Heart right ventricle (tissue), 16 donors: ENCODE measurements around the gene IPO9. TPM values are rescaled to one million over a fixed set of nuclear protein-coding genes. Genes with fewer than 3 reads are reported as not detected.

Experiments used
- ATAC-seq, 8 donors: fragments of 200-7000 bp; cut with Tn5 transposase; one replicate each; pipeline ENCODE4 v1.9.1; 2020; ENCODE audit warnings: mild to moderate bottlenecking in 8 of 8, moderate library complexity in 8 of 8, moderate number of reproducible peaks in 1 of 8
- DNase-seq, 2 donors: peaks; one replicate each; pipeline ENCODE4 v3.0.0-alpha.2; 2020
- H3K27ac ChIP-seq, 10 donors: fragments of 200-600 bp; sonication (generic) in 2 of 10; one replicate each; pipeline versions ENCODE4 v1.5.0 to v1.8.0; 2020 to 2022; ENCODE audit warnings: mild to moderate bottlenecking in 3 of 10
- H3K27me3 ChIP-seq, 7 donors: fragments of 200-600 bp; one replicate each; pipeline ENCODE4 v1.8.0; 2021 to 2022; ENCODE audit warnings: mild to moderate bottlenecking in 2 of 7
- H3K36me3 ChIP-seq, 9 donors: fragments of 200-600 bp; sonication (generic) in 1 of 9; one replicate each; pipeline versions ENCODE4 v1.5.0 to v1.8.0; 2020 to 2022; ENCODE audit warnings: mild to moderate bottlenecking in 2 of 9
- H3K4me1 ChIP-seq, 9 donors: fragments of 200-600 bp; sonication (generic) in 1 of 9; one replicate each; pipeline versions ENCODE4 v1.5.0 to v1.8.0; 2020 to 2022; ENCODE audit warnings: mild to moderate bottlenecking in 4 of 9
- H3K4me3 ChIP-seq, 10 donors: fragments of 200-600 bp; sonication (generic) in 2 of 10; one replicate each; pipeline versions ENCODE4 v1.5.0 to v1.8.0; 2020 to 2022; ENCODE audit warnings: mild to moderate bottlenecking in 7 of 10, moderate library complexity in 2 of 10
- H3K9me3 ChIP-seq, 11 donors: fragments of 200-600 bp in 10 of 11; sonication (generic) in 2 of 11; one replicate each; pipeline versions ENCODE4 v1.5.0 to v1.8.0; 2013 to 2022; ENCODE audit warnings: mild to moderate bottlenecking in 2 of 11, control low read depth in 1 of 11, moderate library complexity in 1 of 11
- WGBS, 2 donors: extraction: QIAGEN DNeasy Blood & Tissue Kit; methylation state at CpG; one replicate each; pipeline ENCODE4 v1.1.7; 2013; ENCODE audit warnings: inconsistent platforms in 1 of 2; 5-methylcytosine and 5-hydroxymethylcytosine counted together
- intact Hi-C, 10 donors: fragments of 100-400 bp; cut with DNase I; formaldehyde crosslinking; loops; one replicate each; pipeline versions ENCODE4 v1.11.1 to v1.14.2; 2022
- polyA plus RNA-seq, 2 donors: library from polyadenylated mRNA; stranded (reverse); fragments of 200-250 nt; gene quantifications; one replicate each; pipeline ENCODE4 v1.2.3, GENCODE V29; 2013
- total RNA-seq, 10 donors: library from RNA; stranded (reverse); fragmentation: NEBNext Ultra II Directional in 3 of 10; extraction: Animal tissue kit (Norgen Biotek cat#: 25700) in 3 of 10; gene quantifications; one replicate each; pipeline versions ENCODE4 v1.2.1 to v1.2.4, GENCODE V29; 2021 to 2023
- TF ChIP-seq, protein P1 (sequence below), 9 donors: fragments of 200-600 bp; sonication (generic) in 2 of 9; IDR thresholded peaks; one replicate each; pipeline versions ENCODE4 v1.5.0 to v1.8.0; 2021 to 2022; ENCODE audit warnings: antibody characterized with exemption in 9 of 9, mild to moderate bottlenecking in 5 of 9, moderate library complexity in 1 of 9
- donor health status: Arrhythmogenic right ventricular cardiomyopathy.
- donor health status: ischemic (EF 13 %, LVEDD 7.1; RV severe dilation, severe dysfunction).
- donor health status: healthy with polysubstance abuse.
- donor health status: DM: no; HTN: yes; CAD: no.
- donor health status: DM: no; HTN: no; CAD: no.
- donor health status: ischemic (EF 25% LVEDD 6.9; RV normal size, moderate dysfunction).
- donor health status: ischemic (EF 25% LVEDD 5.7; RV mildly dilated, moderate dysfunction).
- donor health status: healthy.
- donor health status: DM: yes; HTN: yes; CAD: no.
- donor health status: Ischemic cardiomyopathy.
- donor health status: ischemic (EF 35%, LVEDD 5.7; RV mildly dilated, moderate dysfunction).
- donor health status: nonischemic (EF 11% LVEDD 7.7; RV severe dilation, severe dysfunction).
- donor health status: DM: yes; HTN: yes; CAD: no.
- donor health status: PGD.
- donor health status: ischemic (EF 29% LVEDD 5.4; RV normal size, mild dysfunction).
- donor health status: nonischemic (EF 23%, LVEDD 6.1; RV moderate dilation, normal function).

IPO9 gene
- total and polyA plus RNA-seq, 12 donors, result 12.0 to 31.4 (median 26.5) TPM

DNA sequence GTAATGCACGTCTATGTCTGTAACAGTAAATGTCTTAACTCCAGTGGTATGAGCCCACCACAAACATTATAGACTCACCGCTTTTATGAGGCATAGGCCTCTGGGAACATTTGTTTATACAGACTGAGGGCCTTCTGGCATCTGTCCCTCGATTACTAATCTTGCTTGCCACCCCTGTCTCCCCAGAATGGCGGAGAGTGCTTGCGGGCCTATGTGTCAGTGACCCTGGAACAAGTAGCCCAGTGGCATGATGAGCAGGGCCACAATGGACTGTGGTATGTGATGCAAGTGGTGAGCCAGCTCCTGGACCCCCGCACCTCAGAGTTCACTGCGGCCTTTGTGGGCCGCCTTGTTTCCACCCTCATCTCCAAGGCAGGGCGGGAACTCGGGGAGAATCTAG is 41.4 kb downstream of the IPO9 start:
- TF ChIP-seq, protein P1, sequence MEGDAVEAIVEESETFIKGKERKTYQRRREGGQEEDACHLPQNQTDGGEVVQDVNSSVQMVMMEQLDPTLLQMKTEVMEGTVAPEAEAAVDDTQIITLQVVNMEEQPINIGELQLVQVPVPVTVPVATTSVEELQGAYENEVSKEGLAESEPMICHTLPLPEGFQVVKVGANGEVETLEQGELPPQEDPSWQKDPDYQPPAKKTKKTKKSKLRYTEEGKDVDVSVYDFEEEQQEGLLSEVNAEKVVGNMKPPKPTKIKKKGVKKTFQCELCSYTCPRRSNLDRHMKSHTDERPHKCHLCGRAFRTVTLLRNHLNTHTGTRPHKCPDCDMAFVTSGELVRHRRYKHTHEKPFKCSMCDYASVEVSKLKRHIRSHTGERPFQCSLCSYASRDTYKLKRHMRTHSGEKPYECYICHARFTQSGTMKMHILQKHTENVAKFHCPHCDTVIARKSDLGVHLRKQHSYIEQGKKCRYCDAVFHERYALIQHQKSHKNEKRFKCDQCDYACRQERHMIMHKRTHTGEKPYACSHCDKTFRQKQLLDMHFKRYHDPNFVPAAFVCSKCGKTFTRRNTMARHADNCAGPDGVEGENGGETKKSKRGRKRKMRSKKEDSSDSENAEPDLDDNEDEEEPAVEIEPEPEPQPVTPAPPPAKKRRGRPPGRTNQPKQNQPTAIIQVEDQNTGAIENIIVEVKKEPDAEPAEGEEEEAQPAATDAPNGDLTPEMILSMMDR (IDR thresholded peaks at IDR 0.05), result no peak
- intact Hi-C loops, result loop anchor here in 1 of 10 donors (10.0 kb wide), 1 partner anchor 336 kb away; the partner anchor contains the start of gene NAV1
- H3K4me3 ChIP-seq, result no peak overlapping the region
- no peaks in the 10 kb centered on the region for H3K9me3 ChIP-seq
- DNase-seq (no peak), ATAC-seq (no peak)
- 96 to 97% methylated on average over 10 of the region's 10 CpGs for WGBS, 2 donors
- peaks cover 0 to 100% (median 76%) of the 10 kb centered on the region in 9 donors for H3K36me3 ChIP-seq
- no peak overlapping the region for H3K27ac ChIP-seq
- no peaks in the 10 kb centered on the region for H3K27me3 ChIP-seq
- H3K4me1 ChIP-seq, result peaks cover 0 to 4% (median 0%) of the 10 kb centered on the region in 9 donors

DNA sequence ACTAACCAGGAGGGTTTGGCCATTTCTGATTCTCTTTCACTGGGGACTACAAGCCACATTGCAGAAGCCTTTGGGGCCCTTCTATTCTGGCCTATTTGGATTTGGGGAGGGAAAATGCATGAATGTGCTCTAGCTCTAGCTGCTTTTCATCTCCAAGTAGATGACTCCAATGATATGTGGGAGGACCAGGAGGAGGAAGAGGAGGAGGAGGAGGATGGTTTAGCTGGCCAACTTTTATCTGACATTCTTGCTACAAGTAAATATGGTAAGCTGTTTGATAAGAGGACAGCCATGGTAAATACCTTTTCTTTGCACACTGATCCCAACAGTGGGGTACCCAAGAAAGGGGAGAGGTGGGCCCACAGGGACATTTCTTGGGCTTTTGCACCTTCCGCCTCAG is 45.7 kb downstream of the IPO9 start:
- no peak for ATAC-seq
- 95 to 100% methylated on average over 1 of the region's 1 CpG for WGBS, 2 donors
- Histone ChIP-seq H3K4me3 (no peak overlapping the region), H3K27me3 (no peaks in the 10 kb centered on the region), H3K9me3 (no peaks in the 10 kb centered on the region), H3K36me3 (peaks cover 0 to 79% (median 44%) of the 10 kb centered on the region in 9 donors), H3K4me1 (peaks cover 0 to 13% (median 5%) of the 10 kb centered on the region in 9 donors), H3K27ac (no peak overlapping the region)
- no peak for DNase-seq
- TF ChIP-seq, protein P1 (IDR thresholded peaks at IDR 0.05), result no peak
- intact Hi-C loops, result loop anchor here in 8 of 10 donors (5.0 to 10.0 kb wide), 5 partner anchors 42 to 340 kb away; partner anchors contain the start of genes IPO9 (in 2 of the 8), NAV1 (in 1 of the 8) and TIMM17A (in 1 of the 8)

DNA sequence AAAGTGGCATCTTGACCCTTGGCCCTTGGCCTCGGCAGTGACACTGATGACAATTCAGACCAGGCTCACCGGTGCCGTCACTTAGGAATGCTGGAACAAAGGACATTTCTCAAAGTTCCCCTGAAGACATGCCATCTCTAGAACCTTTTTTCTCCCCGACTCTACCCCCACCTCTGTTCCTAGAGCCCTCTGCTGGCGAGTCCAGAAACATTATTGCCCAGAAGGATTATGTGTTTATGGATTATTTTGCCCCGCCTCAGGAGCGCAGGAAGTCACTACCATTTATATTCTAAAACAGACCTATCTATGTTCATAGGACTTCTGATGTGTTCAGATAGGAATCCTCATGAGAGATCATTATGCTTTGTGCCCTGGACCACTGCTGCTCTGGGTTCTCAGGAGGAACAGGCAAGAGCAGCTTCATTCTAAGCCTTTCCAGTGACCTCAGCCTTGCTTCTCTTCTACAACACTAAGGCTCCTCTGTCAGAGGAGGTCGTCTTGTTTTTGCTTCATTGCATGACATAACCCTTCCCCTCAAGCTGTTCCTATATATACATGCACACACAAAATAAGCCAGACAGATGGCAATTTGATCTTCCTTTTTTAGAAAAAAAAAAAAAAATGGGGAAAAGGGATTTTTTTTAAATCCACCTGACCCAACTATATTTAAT is 47.3 kb downstream of the IPO9 start:
- peak overlapping the region in 1 of 10 donors; percentile 15 for H3K27ac ChIP-seq
- peaks cover 0 to 16% (median 7%) of the 10 kb centered on the region in 9 donors for H3K4me1 ChIP-seq
- no peak overlapping the region for H3K4me3 ChIP-seq
- H3K27me3 ChIP-seq, result no peaks in the 10 kb centered on the region
- TF ChIP-seq, protein P1 (IDR thresholded peaks at IDR 0.05), result peak in 7 of 9 donors; percentile 22 to 45 (median 32)
- intact Hi-C loops, result loop anchor here in 8 of 10 donors (5.0 to 10.0 kb wide), 5 partner anchors 44 to 341 kb away; partner anchors contain the start of genes IPO9 (in 2 of the 8), NAV1 (in 1 of the 8) and TIMM17A (in 1 of the 8)
- H3K9me3 ChIP-seq, result no peaks in the 10 kb centered on the region
- peaks cover 0 to 63% (median 31%) of the 10 kb centered on the region in 9 donors for H3K36me3 ChIP-seq
- DNase-seq, result no peak
- no peak for ATAC-seq
- 68 to 69% methylated on average over 8 of the region's 8 CpGs for WGBS, 2 donors

DNA sequence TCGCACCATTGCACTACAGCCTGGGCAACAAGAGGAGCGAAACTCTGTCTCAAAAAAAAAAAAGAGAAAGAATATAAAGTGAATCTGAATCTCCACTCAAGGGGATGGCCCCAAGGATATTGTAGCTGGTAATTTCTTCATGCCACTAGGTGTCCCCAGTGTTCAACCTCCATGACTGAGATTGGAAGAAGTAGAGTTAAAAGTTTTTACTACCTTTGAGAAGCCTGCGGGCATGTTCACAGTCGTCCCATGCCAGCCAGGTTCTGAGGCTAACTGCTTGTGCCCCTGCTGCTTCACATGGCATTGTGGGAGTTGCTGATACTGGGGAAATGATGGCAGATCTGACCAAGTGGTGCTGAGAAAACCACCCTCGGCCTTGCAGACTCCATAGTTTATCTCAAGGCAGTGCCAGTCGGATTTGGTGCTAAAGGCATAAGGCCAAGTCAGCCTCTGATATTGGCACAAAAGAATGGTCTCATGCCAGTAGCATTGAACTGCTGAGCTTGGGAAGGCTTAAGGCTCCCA is 49.0 kb downstream of the IPO9 start:
- Histone ChIP-seq H3K9me3 (no peaks in the 10 kb centered on the region), H3K27me3 (no peaks in the 10 kb centered on the region), H3K4me1 (peaks cover 0 to 26% (median 14%) of the 10 kb centered on the region in 9 donors), H3K36me3 (peaks cover 0 to 47% (median 14%) of the 10 kb centered on the region in 9 donors), H3K4me3 (no peak overlapping the region), H3K27ac (peak overlapping the region in 8 of 10 donors; percentile 8 to 69 (median 47))
- DNase-seq (peak in 1 of 2 donors; percentile 57), ATAC-seq (peak; percentile 57 to 73 (median 66))
- TF ChIP-seq, protein P1 (IDR thresholded peaks at IDR 0.05), result peak; percentile 29 to 76 (median 67)
- intact Hi-C loops, result loop anchor here in 8 of 10 donors (2.0 to 10.0 kb wide), 6 partner anchors 46 to 343 kb away; partner anchors contain the start of genes IPO9 (in 2 of the 8), NAV1 (in 1 of the 8) and TIMM17A (in 1 of the 8)
- WGBS, 2 donors, result 45 to 47% methylated on average over 6 of the region's 6 CpGs
